Esophagus (tissue), 2 donors: ENCODE data around the gene NUBPL. TPM values are rescaled to one million over a fixed set of nuclear protein-coding genes. Genes with fewer than 3 reads are reported as not detected.
"Not testable (repeated sequence)": the region's sequence is repeated elsewhere in the genome, so short reads cannot be mapped to it uniquely, and the experiment has no call there.

Experiments used
- H3K27ac ChIP-seq, 2 donors: one replicate each; pipeline ENCODE4 v1.5.1; 2013; ENCODE audit warnings: low read depth in 2 of 2, mild to moderate bottlenecking in 2 of 2, inconsistent platforms in 1 of 2, low read length in 1 of 2, moderate library complexity in 1 of 2
- H3K27me3 ChIP-seq, 2 donors: one replicate each; pipeline ENCODE4 v1.6.1; 2013; ENCODE audit warnings: low read length in 2 of 2, control low read depth in 1 of 2, mild to moderate bottlenecking in 1 of 2; ENCODE audit not compliant: insufficient read depth in 2 of 2, control insufficient read depth in 1 of 2
- H3K36me3 ChIP-seq, 2 donors: one replicate each; pipeline ENCODE4 v1.6.1; 2013; ENCODE audit warnings: low read length in 1 of 2; ENCODE audit not compliant: control insufficient read depth in 2 of 2, insufficient read depth in 2 of 2
- H3K4me1 ChIP-seq, 2 donors: one replicate each; pipeline ENCODE4 v1.6.1; 2013; ENCODE audit warnings: low read length in 1 of 2; ENCODE audit not compliant: control insufficient read depth in 2 of 2, insufficient read depth in 2 of 2
- H3K4me3 ChIP-seq, 2 donors: one replicate each; pipeline ENCODE4 v1.5.1; 2013; ENCODE audit warnings: low read length in 2 of 2, mild to moderate bottlenecking in 2 of 2, low read depth in 1 of 2, moderate library complexity in 1 of 2
- H3K9me3 ChIP-seq, 2 donors: one replicate each; pipeline ENCODE4 v1.6.1; 2013; ENCODE audit warnings: mild to moderate bottlenecking in 2 of 2, low read depth in 1 of 2, low read length in 1 of 2, moderate library complexity in 1 of 2; ENCODE audit not compliant: control insufficient read depth in 2 of 2, insufficient read depth in 1 of 2
- WGBS, 2 donors: extraction: QIAGEN DNeasy Blood & Tissue Kit; methylation state at CpG; one replicate each; pipeline ENCODE4 v1.1.7; 2013; 5-methylcytosine and 5-hydroxymethylcytosine counted together
- polyA plus RNA-seq, 2 donors: library from polyadenylated mRNA; stranded (reverse); fragments of 200-250 nt; gene quantifications; one replicate each; pipeline ENCODE4 v1.2.3, GENCODE V29; 2013
- donor health status: healthy with polysubstance abuse.
- donor health status: Bipolar disorder and iron deficiency.

Gene NUBPL
- polyA plus RNA-seq, 2 donors: 1.7 to 3.2 TPM

GRCh38 chr14:31687726-31688125 lies 126.5 kb downstream of the NUBPL start:
- no peaks in the 10 kb centered on the region for H3K36me3 ChIP-seq

GRCh38 chr14:31690056-31690455 lies 128.9 kb downstream of the NUBPL start:
- Histone ChIP-seq H3K9me3 (no peaks in the 10 kb centered on the region), H3K36me3 (no peaks in the 10 kb centered on the region), H3K4me3 (no peak overlapping the region), H3K27me3 (no peaks in the 10 kb centered on the region), H3K4me1 (no peaks in the 10 kb centered on the region), H3K27ac (no peak overlapping the region)
- 73 to 91% methylated on average over 3 of the region's 3 CpGs for WGBS, 2 donors

More at GRCh38 chr14:31687726-31688125, 126.5 kb downstream of the NUBPL start:
- Histone ChIP-seq H3K27me3 (no peaks in the 10 kb centered on the region), H3K9me3 (no peaks in the 10 kb centered on the region), H3K27ac (no peak overlapping the region), H3K4me3 (no peak overlapping the region), H3K4me1 (no peaks in the 10 kb centered on the region)
- 100% methylated on average over 1 of the region's 1 CpG for WGBS, 2 donors

GRCh38 chr14:31692376-31692781 lies 131.2 kb downstream of the NUBPL start:
- no peaks in the 10 kb centered on the region for H3K9me3 ChIP-seq
- 83 to 84% methylated on average over 1 of the region's 1 CpG for WGBS, 2 donors
- no peaks in the 10 kb centered on the region for H3K4me1 ChIP-seq
- no peaks in the 10 kb centered on the region for H3K27me3 ChIP-seq
- no peaks in the 10 kb centered on the region for H3K36me3 ChIP-seq
- H3K4me3 ChIP-seq: no peak overlapping the region
- H3K27ac ChIP-seq: no peak overlapping the region

GRCh38 chr14:31696378-31696777 lies 135.2 kb downstream of the NUBPL start:
- no peak overlapping the region for H3K27ac ChIP-seq
- H3K9me3 ChIP-seq: no peaks in the 10 kb centered on the region
- no peaks in the 10 kb centered on the region for H3K36me3 ChIP-seq
- H3K4me3 ChIP-seq: no peak overlapping the region
- H3K4me1 ChIP-seq: no peaks in the 10 kb centered on the region
- no peaks in the 10 kb centered on the region for H3K27me3 ChIP-seq
- 45 to 55% methylated on average over 4 of the region's 4 CpGs for WGBS, 2 donors

GRCh38 chr14:31699809-31700208 lies 138.6 kb downstream of the NUBPL start:
- no peaks in the 10 kb centered on the region for H3K27me3 ChIP-seq

GRCh38 chr14:31700282-31701074 lies 139.3 kb downstream of the NUBPL start:
- H3K4me1 ChIP-seq: no peaks in the 10 kb centered on the region
- WGBS, 2 donors: 93 to 94% methylated on average over 28 to 35 of the region's 35 CpGs
- peaks cover 0 to 2% of the 10 kb centered on the region in 2 donors for H3K9me3 ChIP-seq
- H3K27ac ChIP-seq: no peak overlapping the region
- H3K27me3 ChIP-seq: no peaks in the 10 kb centered on the region
- peaks cover 2 to 4% of the 10 kb centered on the region in 2 donors for H3K36me3 ChIP-seq
- no peak overlapping the region for H3K4me3 ChIP-seq

More at GRCh38 chr14:31699809-31700208, 138.6 kb downstream of the NUBPL start:
- Histone ChIP-seq H3K36me3 (no peaks in the 10 kb centered on the region), H3K9me3 (peaks cover 0 to 2% of the 10 kb centered on the region in 2 donors), H3K4me3 (no peak overlapping the region), H3K4me1 (no peaks in the 10 kb centered on the region), H3K27ac (no peak overlapping the region)

GRCh38 chr14:31702130-31702529 lies 140.9 kb downstream of the NUBPL start:
- WGBS, 2 donors: 75 to 93% methylated on average over 2 of the region's 2 CpGs
- H3K27ac ChIP-seq: no peak overlapping the region
- H3K9me3 ChIP-seq: peaks cover 0 to 5% of the 10 kb centered on the region in 2 donors
- H3K4me1 ChIP-seq: no peaks in the 10 kb centered on the region
- peaks cover 2 to 4% of the 10 kb centered on the region in 2 donors for H3K36me3 ChIP-seq
- H3K27me3 ChIP-seq: no peaks in the 10 kb centered on the region
- H3K4me3 ChIP-seq: no peak overlapping the region

- Histone ChIP-seq H3K9me3 (peaks cover 0 to 5% of the 10 kb centered on the region in 2 donors), H3K4me1 (no peaks in the 10 kb centered on the region), H3K36me3 (peaks cover 2 to 4% of the 10 kb centered on the region in 2 donors), H3K27ac (no peak overlapping the region), H3K27me3 (no peaks in the 10 kb centered on the region), H3K4me3 (no peak overlapping the region)
- 64 to 86% methylated on average over 2 of the region's 2 CpGs for WGBS, 2 donors
These were observed 141.9 kb downstream of the NUBPL start for GRCh38 chr14:31703056-31703455.

GRCh38 chr14:31705731-31706130 lies 144.5 kb downstream of the NUBPL start:
- no peak overlapping the region for H3K27ac ChIP-seq
- no peak overlapping the region for H3K4me3 ChIP-seq
- no peaks in the 10 kb centered on the region for H3K4me1 ChIP-seq
- H3K9me3 ChIP-seq: peaks cover 0 to 5% of the 10 kb centered on the region in 2 donors
- peaks cover 2 to 4% of the 10 kb centered on the region in 2 donors for H3K36me3 ChIP-seq
- H3K27me3 ChIP-seq: no peaks in the 10 kb centered on the region
- WGBS, 2 donors: 87 to 95% methylated on average over 14 of the region's 14 CpGs

- H3K9me3 ChIP-seq, H3K36me3 ChIP-seq, H3K27me3 ChIP-seq, H3K4me3 ChIP-seq, H3K27ac ChIP-seq, H3K4me1 ChIP-seq: not testable (repeated sequence)
- WGBS, 2 donors: 97% methylated on average over 7 of the region's 7 CpGs
These were observed 147.5 kb downstream of the NUBPL start for GRCh38 chr14:31708661-31709060.
